Mucosa of descending colon (tissue), 3 donors: ENCODE measurements around the gene PRAF2. TPM values are rescaled to one million over a fixed set of nuclear protein-coding genes. Genes with fewer than 3 reads are reported as not detected.

Experiments used
- ATAC-seq: fragments of 200-7000 bp; cut with Tn5 transposase; one replicate; pipeline ENCODE4 v1.9.1; 2020; ENCODE audit warnings: mild to moderate bottlenecking, moderate library complexity
- DNase-seq, 3 donors: peaks; one replicate each; pipeline ENCODE4 v3.0.0-alpha.2; 2020
- H3K36me3 ChIP-seq: fragments of 200-600 bp; one replicate; pipeline ENCODE4 v1.8.0; 2021; ENCODE audit warnings: low read depth, mild to moderate bottlenecking
- H3K4me1 ChIP-seq: fragments of 200-600 bp; one replicate; pipeline ENCODE4 v1.8.0; 2021; ENCODE audit warnings: low read depth, mild to moderate bottlenecking
- H3K4me3 ChIP-seq: fragments of 200-600 bp; one replicate; pipeline ENCODE4 v1.8.0; 2021; ENCODE audit warnings: mild to moderate bottlenecking
- H3K9me3 ChIP-seq: fragments of 200-600 bp; one replicate; pipeline ENCODE4 v1.8.0; 2021; ENCODE audit warnings: mild to moderate bottlenecking
- CTCF ChIP-seq: fragments of 200-600 bp; IDR thresholded peaks from one replicate; pipeline ENCODE4 v1.8.0; 2022; ENCODE audit warnings: antibody characterized with exemption, mild to moderate bottlenecking
- intact Hi-C, 2 donors: fragments of 100-400 bp; cut with DNase I in 1 of 2; cut with micrococcal nuclease in 1 of 2; formaldehyde crosslinking; loops; one replicate each; pipeline versions ENCODE4 v1.11.0 to v1.11.1; 2022; cut with DNase I, micrococcal nuclease
- total RNA-seq, 3 donors: library from RNA; stranded (reverse); fragmentation: NEBNext Ultra II Directional in 2 of 3; extraction: Animal tissue kit (Norgen Biotek cat#: 25700) in 2 of 3; gene quantifications; one replicate each; pipeline versions ENCODE4 v1.2.1 to v1.2.4, GENCODE V29; 2021 to 2023
- donor health status: DM: no; HTN: no; CAD: no; lungs with moderate emphysema.
- donor health status: DM: no; HTN: no; CAD: no.
- donor health status: DM: no; HTN: yes; CAD: no.

PRAF2 gene
- total RNA-seq, 3 donors from 2014 or later = 3.9 to 18.7 (median 8.1) TPM

DNA sequence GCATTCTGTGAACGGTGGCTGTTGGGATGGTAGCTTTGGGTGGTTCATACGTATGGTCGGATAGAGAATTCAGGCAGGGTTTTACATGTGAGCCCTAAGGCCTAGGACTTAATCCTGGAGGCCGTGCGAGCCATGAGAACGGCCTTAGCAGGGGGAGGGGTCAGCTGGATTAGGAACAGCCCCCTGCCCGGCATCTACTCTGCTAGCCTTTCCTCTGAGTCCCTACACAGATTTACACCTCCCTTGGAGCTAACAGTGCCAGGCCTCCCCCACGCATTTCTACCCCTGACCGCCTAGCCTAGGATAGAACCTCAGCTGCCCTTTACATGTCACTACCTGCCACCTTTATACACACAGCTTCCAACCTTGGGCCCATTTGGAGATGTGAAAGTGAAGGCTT lies 7.1 kb downstream of the PRAF2 start:
- H3K9me3 ChIP-seq = no peaks in the 10 kb centered on the region
- TF ChIP-seq CTCF = no peak
- no peak for ATAC-seq
- no peaks in the 10 kb centered on the region for H3K36me3 ChIP-seq
- H3K4me3 ChIP-seq = no peak overlapping the region
- intact Hi-C loops = no loop called here
- no peaks in the 10 kb centered on the region for H3K4me1 ChIP-seq
- DNase-seq = no peak

DNA sequence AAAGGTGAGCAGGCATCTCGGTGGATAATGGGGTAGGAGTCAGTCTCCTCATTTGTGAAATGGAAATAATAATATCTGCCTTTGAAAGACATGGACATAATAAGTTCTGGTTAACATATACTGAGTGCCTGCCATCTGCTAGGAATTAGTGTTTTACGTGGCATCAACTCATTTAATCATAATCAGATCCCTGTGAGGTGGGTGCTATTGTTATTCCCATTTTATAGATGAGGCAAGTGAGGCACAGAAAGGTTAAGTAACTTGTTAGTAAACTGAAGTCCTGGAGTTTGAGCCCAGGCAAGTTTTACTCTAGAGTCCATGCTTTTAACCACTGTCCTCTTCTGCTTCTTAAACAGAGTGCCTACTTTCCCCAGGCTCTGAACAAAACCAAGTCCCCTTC lies 7.5 kb downstream of the PRAF2 start:
- intact Hi-C loops = no loop called here
- no peak for TF ChIP-seq CTCF
- no peaks in the 10 kb centered on the region for H3K36me3 ChIP-seq

DNA sequence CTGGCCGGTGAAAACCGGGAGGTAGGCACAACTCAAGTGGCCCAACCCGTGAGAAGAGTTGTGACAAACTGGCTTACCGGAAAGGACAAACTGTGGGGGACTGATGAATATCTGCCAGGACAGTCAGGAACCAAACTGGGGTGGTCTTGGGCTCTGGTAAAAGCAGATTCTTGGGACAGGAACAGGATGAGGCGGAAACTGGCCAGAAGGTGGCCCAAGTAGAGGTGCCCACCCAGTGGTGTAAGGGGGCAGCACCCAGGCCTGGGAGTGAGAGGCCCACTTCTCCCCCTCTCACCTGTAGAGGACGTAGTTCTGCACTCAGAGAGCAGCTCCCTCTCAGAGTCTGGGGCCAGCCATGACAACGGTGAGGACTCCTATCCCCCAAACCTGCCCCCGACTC lies 9.1 kb downstream of the PRAF2 start:
- ATAC-seq = no peak
- Histone ChIP-seq H3K4me3 (no peak overlapping the region), H3K4me1 (no peaks in the 10 kb centered on the region), H3K36me3 (no peaks in the 10 kb centered on the region), H3K9me3 (no peaks in the 10 kb centered on the region)
- no peak for DNase-seq
- no peak for TF ChIP-seq CTCF
- intact Hi-C loops = no loop called here

More for the DNA sequence above, 7.5 kb downstream of the PRAF2 start:
- DNase-seq = no peak
- no peaks in the 10 kb centered on the region for H3K9me3 ChIP-seq
- no peaks in the 10 kb centered on the region for H3K4me1 ChIP-seq
- no peak overlapping the region for H3K4me3 ChIP-seq
- no peak for ATAC-seq

DNA sequence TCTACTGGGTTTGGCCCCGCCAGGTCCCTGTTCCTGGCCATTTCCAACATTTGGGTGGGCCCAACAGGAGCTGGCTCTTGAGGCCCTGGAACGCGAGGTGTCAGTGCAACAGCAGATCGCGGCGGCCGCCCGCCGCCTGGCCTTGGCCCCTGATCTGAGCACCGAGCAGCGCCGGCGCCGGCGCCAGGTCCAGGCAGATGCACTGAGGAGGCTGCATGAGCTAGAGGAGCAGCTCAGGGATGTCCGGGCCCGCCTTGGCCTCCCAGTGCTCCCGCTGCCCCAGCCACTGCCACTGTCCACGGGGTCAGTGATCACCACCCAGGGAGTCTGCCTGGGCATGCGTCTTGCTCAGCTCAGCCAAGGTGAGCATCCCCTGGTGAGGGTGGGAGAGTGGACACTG lies 9.5 kb downstream of the PRAF2 start:
- no peak for ATAC-seq
- intact Hi-C loops = no loop called here

DNA sequence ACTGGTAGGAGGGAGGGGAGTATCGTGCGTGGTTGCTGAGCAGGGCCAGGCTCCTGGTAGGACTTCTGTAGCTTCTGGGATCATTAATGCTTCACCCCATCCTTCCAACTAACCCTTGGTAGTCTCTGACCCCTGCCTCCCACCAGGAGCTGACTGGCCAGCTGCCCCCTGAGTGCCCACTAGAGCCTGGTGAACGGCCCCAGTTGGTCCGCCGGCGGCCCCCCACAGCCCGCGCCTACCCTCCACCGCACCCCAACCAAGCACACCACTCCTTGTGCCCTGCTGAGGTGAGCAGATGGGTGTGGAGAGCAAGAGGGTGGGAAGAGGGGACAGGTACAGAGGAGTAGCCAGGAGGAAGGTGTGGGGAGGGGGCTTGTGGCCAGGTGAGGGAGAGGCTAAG lies 10.1 kb downstream of the PRAF2 start:
- TF ChIP-seq CTCF = no peak
- Histone ChIP-seq H3K9me3 (no peaks in the 10 kb centered on the region), H3K4me1 (no peaks in the 10 kb centered on the region), H3K36me3 (no peaks in the 10 kb centered on the region), H3K4me3 (no peak overlapping the region)
- DNase-seq (no peak), ATAC-seq (no peak)
- intact Hi-C loops = no loop called here

More for the DNA sequence above, 9.5 kb downstream of the PRAF2 start:
- Histone ChIP-seq H3K36me3 (no peaks in the 10 kb centered on the region), H3K9me3 (no peaks in the 10 kb centered on the region), H3K4me1 (no peaks in the 10 kb centered on the region), H3K4me3 (no peak overlapping the region)
- DNase-seq = no peak
- no peak for TF ChIP-seq CTCF

DNA sequence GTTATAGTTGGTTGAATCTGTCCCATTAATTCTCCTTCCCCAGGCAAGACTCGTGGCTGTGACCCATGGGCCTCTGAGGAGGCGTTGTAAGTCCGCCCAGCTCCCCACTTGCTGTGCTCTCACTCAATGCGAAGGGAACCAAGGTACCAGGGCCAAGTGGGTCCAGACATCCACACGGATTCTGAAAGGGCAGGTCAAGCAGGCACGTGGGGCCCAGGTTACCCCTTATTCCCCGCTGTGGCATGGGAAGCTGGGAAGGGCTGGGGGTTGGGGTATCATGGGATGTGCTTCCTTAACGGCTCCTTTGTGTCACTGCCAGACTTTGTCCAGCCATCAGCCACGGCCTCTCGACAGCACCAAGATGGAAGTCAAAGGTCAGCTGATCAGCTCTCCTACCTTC lies 11.9 kb downstream of the PRAF2 start:
- no peaks in the 10 kb centered on the region for H3K9me3 ChIP-seq
- no peak overlapping the region for H3K4me3 ChIP-seq
- DNase-seq (no peak), ATAC-seq (no peak)
- intact Hi-C loops = no loop called here
- H3K4me1 ChIP-seq = no peaks in the 10 kb centered on the region
- TF ChIP-seq CTCF = no peak
- no peaks in the 10 kb centered on the region for H3K36me3 ChIP-seq
